Measurements from ENCODE around the gene ARL11.

The ARL11 gene

GRCh38 chr13:49649244-49649962 is 21.1 kb downstream of the ARL11 start:
- no peak for DNase-seq (ENCODE audit: low read depth, low spot score)

- no peak for DNase-seq (ENCODE audit: low read depth, low spot score)
These were observed 21.6 kb downstream of the ARL11 start for GRCh38 chr13:49649963-49650312.

- DNase-seq (ENCODE audit: low read depth, low spot score): no peak
These were observed 23.5 kb downstream of the ARL11 start for GRCh38 chr13:49651570-49652354.

- peak; percentile 79 for DNase-seq (ENCODE audit: low read depth, low spot score)
These were observed 24.3 kb downstream of the ARL11 start for GRCh38 chr13:49652355-49653305.

- no peak for DNase-seq (ENCODE audit: low read depth, low spot score)
These were observed 25.2 kb downstream of the ARL11 start for GRCh38 chr13:49653478-49653877.

GRCh38 chr13:49654011-49654410 is 25.7 kb downstream of the ARL11 start:
- no peak for DNase-seq (ENCODE audit: low read depth, low spot score)

GRCh38 chr13:49655906-49656305 is 27.6 kb downstream of the ARL11 start:
- no peak for DNase-seq (ENCODE audit: low read depth, low spot score)

GRCh38 chr13:49657241-49657641 is 28.9 kb downstream of the ARL11 start:
- peak; percentile 14 for DNase-seq (ENCODE audit: low read depth, low spot score)

GRCh38 chr13:49664606-49665005 is 36.3 kb downstream of the ARL11 start:
- DNase-seq (ENCODE audit: low read depth, low spot score): peak; percentile 55

GRCh38 chr13:49667773-49668172 is 39.5 kb downstream of the ARL11 start:
- DNase-seq (ENCODE audit: low read depth, low spot score): no peak

- DNase-seq (ENCODE audit: low read depth, low spot score): peak; percentile 59
These were observed 41.5 kb downstream of the ARL11 start for GRCh38 chr13:49669735-49670309.

- DNase-seq (ENCODE audit: low read depth, low spot score): no peak
These were observed 42.5 kb downstream of the ARL11 start for GRCh38 chr13:49670828-49671227.

- no peak for DNase-seq (ENCODE audit: low read depth, low spot score)
These were observed 48.4 kb downstream of the ARL11 start for GRCh38 chr13:49676581-49677298.

- no peak for DNase-seq (ENCODE audit: low read depth, low spot score)
These were observed 50.0 kb downstream of the ARL11 start for GRCh38 chr13:49678191-49678914.

GRCh38 chr13:49679246-49679645 is 50.9 kb downstream of the ARL11 start:
- DNase-seq (ENCODE audit: low read depth, low spot score): no peak

- DNase-seq (ENCODE audit: low read depth, low spot score): no peak
These were observed 53.6 kb downstream of the ARL11 start for GRCh38 chr13:49681842-49682435.
